ENCODE measurements around the gene PEMT. TPM values are rescaled to one million over a fixed set of nuclear protein-coding genes. Genes with fewer than 3 reads are reported as not detected.

Gene PEMT
- total RNA-seq, 1 experiment from 2014 or later: 39.8 TPM

DNA sequence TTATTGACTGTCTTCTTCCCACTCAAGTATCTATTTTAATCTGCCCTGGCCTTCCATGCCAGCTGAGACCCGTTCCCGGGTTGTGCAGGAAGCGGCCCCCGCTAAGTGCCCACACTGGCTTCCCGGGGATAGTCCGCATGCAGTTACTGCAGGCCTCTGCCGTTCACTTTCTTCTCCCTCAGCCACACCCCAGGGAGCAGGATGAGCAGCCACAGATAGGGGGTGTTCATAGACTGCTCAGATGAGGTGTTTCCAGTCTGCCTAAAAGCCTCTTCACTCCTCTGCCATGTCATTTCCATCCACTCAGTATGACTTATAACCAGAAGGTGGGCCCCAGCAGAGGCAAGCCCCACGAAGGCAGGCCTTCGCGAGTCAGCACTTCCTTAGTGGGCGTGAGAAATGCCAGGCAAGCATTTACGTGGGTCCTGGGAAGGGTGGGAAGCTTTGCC, 107.0 kb downstream of the PEMT start:
- intact Hi-C loops (cut with micrococcal nuclease; ENCODE audit: unreplicated experiment): no loop called here
- no peaks in the 10 kb centered on the region for H3K4me1 ChIP-seq (ENCODE audit: insufficient read depth, low read length, poor library complexity, severe bottlenecking)
- CTCF ChIA-PET: no interaction called here
- no peaks in the 10 kb centered on the region for H3K9me3 ChIP-seq (ENCODE audit: low read depth, low read length, poor library complexity, severe bottlenecking)
- H3K27me3 ChIP-seq (replicated peaks; ENCODE audit: insufficient read depth, low read depth, low read length, poor library complexity): no peaks in the 10 kb centered on the region
- BruUV-seq (replicated peaks): no TSS peak
- no peak overlapping the region for H3K27ac ChIP-seq (ENCODE audit: low read depth, low read length, poor library complexity, severe bottlenecking)
- peak; percentile 22 for DNase-seq (ENCODE audit: low spot score)
- TF ChIP-seq EZH2 (IDR thresholded peaks at IDR 0.05; ENCODE audit: borderline replicate concordance, low read depth, low read length, poor library complexity, severe bottlenecking) (no peak), CTCF (conservative IDR thresholded peaks at IDR 0.05; ENCODE audit: low read depth, low read length) (no peak)
- POLR2A ChIA-PET (ENCODE audit: low non-redundant PET): no interaction called here
- no peak overlapping the region for H3K4me3 ChIP-seq (ENCODE audit: low read depth, low read length, poor library complexity, severe bottlenecking)
- H3K36me3 ChIP-seq (ENCODE audit: insufficient read depth, low read length, poor library complexity, severe bottlenecking): peaks cover 15% of the 10 kb centered on the region

GRCh38 chr17:17481860-17482259, 109.6 kb downstream of the PEMT start:
- no peak for DNase-seq (ENCODE audit: low spot score)
- intact Hi-C loops (cut with micrococcal nuclease; ENCODE audit: unreplicated experiment): no loop called here
- Histone ChIP-seq H3K27ac (ENCODE audit: low read depth, low read length, poor library complexity, severe bottlenecking) (no peak overlapping the region), H3K36me3 (ENCODE audit: insufficient read depth, low read length, poor library complexity, severe bottlenecking) (peaks cover 8% of the 10 kb centered on the region), H3K4me3 (ENCODE audit: low read depth, low read length, poor library complexity, severe bottlenecking) (no peak overlapping the region), H3K4me1 (ENCODE audit: insufficient read depth, low read length, poor library complexity, severe bottlenecking) (peaks cover 9% of the 10 kb centered on the region), H3K9me3 (ENCODE audit: low read depth, low read length, poor library complexity, severe bottlenecking) (no peaks in the 10 kb centered on the region), H3K27me3 (replicated peaks; ENCODE audit: insufficient read depth, low read depth, low read length, poor library complexity) (no peaks in the 10 kb centered on the region)
- CTCF ChIA-PET: interaction anchor here (0.5 kb wide), 1 partner anchor 1119 kb away, joined by 3 read pairs; no protein-coding TSS in a partner anchor
- BruUV-seq (replicated peaks): no TSS peak
- POLR2A ChIA-PET (ENCODE audit: low non-redundant PET): no interaction called here
- TF ChIP-seq CTCF (conservative IDR thresholded peaks at IDR 0.05; ENCODE audit: low read depth, low read length): no peak
- no peak for TF ChIP-seq EZH2 (IDR thresholded peaks at IDR 0.05; ENCODE audit: borderline replicate concordance, low read depth, low read length, poor library complexity, severe bottlenecking)

- Histone ChIP-seq H3K4me3 (ENCODE audit: low read depth, low read length, poor library complexity, severe bottlenecking) (no peak overlapping the region), H3K27ac (ENCODE audit: low read depth, low read length, poor library complexity, severe bottlenecking) (no peak overlapping the region), H3K9me3 (ENCODE audit: low read depth, low read length, poor library complexity, severe bottlenecking) (no peaks in the 10 kb centered on the region), H3K27me3 (replicated peaks; ENCODE audit: insufficient read depth, low read depth, low read length, poor library complexity) (no peaks in the 10 kb centered on the region), H3K4me1 (ENCODE audit: insufficient read depth, low read length, poor library complexity, severe bottlenecking) (peaks cover 9% of the 10 kb centered on the region), H3K36me3 (ENCODE audit: insufficient read depth, low read length, poor library complexity, severe bottlenecking) (peaks cover 5% of the 10 kb centered on the region)
- DNase-seq (ENCODE audit: low spot score): no peak
- ChIA-PET CTCF (no interaction called here), POLR2A (ENCODE audit: low non-redundant PET) (no interaction called here)
- BruUV-seq (replicated peaks): no TSS peak
- intact Hi-C loops (cut with micrococcal nuclease; ENCODE audit: unreplicated experiment): no loop called here
- TF ChIP-seq CTCF (conservative IDR thresholded peaks at IDR 0.05; ENCODE audit: low read depth, low read length): no peak
- TF ChIP-seq EZH2 (IDR thresholded peaks at IDR 0.05; ENCODE audit: borderline replicate concordance, low read depth, low read length, poor library complexity, severe bottlenecking): no peak
Observed at GRCh38 chr17:17480593-17481148, 110.8 kb downstream of the PEMT start.

Measured in A673 (cell line).